ENCODE data around the gene FAM111B. TPM values are rescaled to one million over a fixed set of nuclear protein-coding genes. Genes with fewer than 3 reads are reported as not detected.

Gene FAM111B
- total and polyA plus RNA-seq, 8 donors = 11.4 to 21.7 (median 14.2) TPM

- Histone ChIP-seq H3K4me1 (peaks cover 0 to 7% of the 10 kb centered on the region in 2 donors), H3K4me3 (no peak overlapping the region), H3K36me3 (peaks cover 0 to 34% of the 10 kb centered on the region in 2 donors), H3K27ac (no peak overlapping the region), H3K9me3 (no peaks in the 10 kb centered on the region), H3K27me3 (no peaks in the 10 kb centered on the region)
- intact Hi-C loops (cut with DNase I) = no loop called here
- no peak for DNase-seq
- no peak for ATAC-seq
- TF ChIP-seq CTCF (IDR thresholded peaks at IDR 0.05) = no peak
These were observed 44.7 kb downstream of the FAM111B start for GRCh38 chr11:59151761-59152160.

GRCh38 chr11:59152312-59152951, 45.4 kb downstream of the FAM111B start:
- Histone ChIP-seq H3K4me1 (peaks cover 0 to 9% of the 10 kb centered on the region in 2 donors), H3K27me3 (no peaks in the 10 kb centered on the region), H3K4me3 (no peak overlapping the region), H3K36me3 (peaks cover 0 to 34% of the 10 kb centered on the region in 2 donors), H3K9me3 (no peaks in the 10 kb centered on the region), H3K27ac (no peak overlapping the region)
- intact Hi-C loops (cut with DNase I) = no loop called here
- TF ChIP-seq CTCF (IDR thresholded peaks at IDR 0.05) = no peak
- ATAC-seq = no peak
- no peak for DNase-seq

DNA sequence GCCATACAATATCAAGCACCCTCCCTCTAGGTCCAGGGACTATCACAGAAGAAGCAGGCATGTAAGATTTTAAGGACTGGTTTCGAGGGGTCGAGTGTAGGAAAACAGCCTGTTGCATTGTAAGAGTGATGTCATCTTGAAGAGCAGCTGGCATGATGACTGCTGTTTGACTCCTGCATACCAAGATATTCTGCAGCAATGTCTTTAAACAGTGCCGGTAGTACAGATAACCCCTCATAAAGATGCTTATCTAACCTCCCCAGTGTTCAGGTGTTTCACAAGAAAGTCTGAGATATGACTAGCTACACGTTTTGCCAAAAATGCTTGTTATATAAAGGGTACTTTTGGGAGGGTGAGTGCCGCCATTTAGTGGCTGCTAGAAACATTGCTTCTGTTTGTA, 47.6 kb downstream of the FAM111B start:
- Histone ChIP-seq H3K36me3 (peaks cover 0 to 25% of the 10 kb centered on the region in 2 donors), H3K4me1 (peaks cover 0 to 11% of the 10 kb centered on the region in 2 donors), H3K4me3 (no peak overlapping the region), H3K9me3 (no peaks in the 10 kb centered on the region), H3K27ac (no peak overlapping the region), H3K27me3 (no peaks in the 10 kb centered on the region)
- ATAC-seq = no peak
- no peak for DNase-seq
- intact Hi-C loops (cut with DNase I) = no loop called here
- TF ChIP-seq CTCF (IDR thresholded peaks at IDR 0.05) = no peak

DNA sequence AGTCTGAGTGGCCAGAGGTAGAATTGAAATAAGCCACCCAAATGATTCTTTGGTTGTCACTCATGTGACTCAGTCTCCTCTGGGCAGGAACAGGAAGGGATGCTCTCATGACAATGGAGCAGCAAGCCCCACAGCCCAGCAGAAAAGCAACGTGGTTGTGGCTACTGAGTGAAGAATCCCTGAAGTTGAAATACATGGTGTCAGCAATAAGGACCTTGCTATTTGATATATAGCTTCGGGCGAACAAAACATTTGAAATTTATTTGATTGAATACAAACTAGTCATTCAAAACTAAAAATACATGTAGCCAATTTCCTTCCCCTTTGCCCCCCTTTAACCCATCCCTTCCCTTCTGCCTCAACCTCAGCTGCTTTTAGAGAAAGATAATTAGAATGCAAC, 50.4 kb downstream of the FAM111B start:
- Histone ChIP-seq H3K9me3 (no peaks in the 10 kb centered on the region), H3K4me1 (peaks cover 0 to 11% of the 10 kb centered on the region in 2 donors), H3K36me3 (peaks cover 0 to 9% of the 10 kb centered on the region in 2 donors), H3K27ac (no peak overlapping the region), H3K27me3 (no peaks in the 10 kb centered on the region), H3K4me3 (no peak overlapping the region)
- DNase-seq (no peak), ATAC-seq (no peak)
- no peak for TF ChIP-seq CTCF (IDR thresholded peaks at IDR 0.05)
- intact Hi-C loops (cut with DNase I) = no loop called here

GRCh38 chr11:59158206-59159068, 51.4 kb downstream of the FAM111B start:
- DNase-seq = peak in 2 of 4 donors; percentile 73 to 83
- peak; percentile 98 for ATAC-seq
- Histone ChIP-seq H3K4me3 (no peak overlapping the region), H3K36me3 (no peaks in the 10 kb centered on the region), H3K27ac (no peak overlapping the region), H3K9me3 (no peaks in the 10 kb centered on the region), H3K4me1 (peaks cover 0 to 11% of the 10 kb centered on the region in 2 donors), H3K27me3 (no peaks in the 10 kb centered on the region)
- intact Hi-C loops (cut with DNase I) = no loop called here
- peak; percentile 82 to 84 for TF ChIP-seq CTCF (IDR thresholded peaks at IDR 0.05)

All from left lung (tissue), 10 donors.